WTC11 (cell line): ENCODE data around the gene NOTUM. TPM values are rescaled to one million over a fixed set of nuclear protein-coding genes. Genes with fewer than 3 reads are reported as not detected.

Experiments used
- ATF1 ChIP-seq: sonication (generic); formaldehyde crosslinking; IDR thresholded peaks from 2 replicates; pipeline ENCODE4 v1.8.1; 2023; ENCODE audit warnings: mild to moderate bottlenecking, moderate library complexity, missing genetic modification reagents
- ATF3 ChIP-seq: sonication (generic); formaldehyde crosslinking; conservative IDR thresholded peaks from 2 replicates; pipeline ENCODE4 v1.8.1; 2022; ENCODE audit warnings: mild to moderate bottlenecking, missing genetic modification reagents
- CBFB ChIP-seq: sonication (generic); formaldehyde crosslinking; IDR thresholded peaks from 2 replicates; pipeline ENCODE4 v1.8.1; 2022; ENCODE audit warnings: mild to moderate bottlenecking, low read depth, missing genetic modification reagents
- CDX4 ChIP-seq: fragments of 250-450 bp; sonication (Bioruptor Pico); IDR thresholded peaks from 2 replicates; pipeline ENCODE4 v1.9.0; 2021; ENCODE audit warnings: moderate library complexity, mild to moderate bottlenecking, inconsistent platforms, borderline replicate concordance
- E2F4 ChIP-seq: sonication (generic); formaldehyde crosslinking; IDR thresholded peaks from 2 replicates; pipeline ENCODE4 v1.8.1; 2022; ENCODE audit warnings: low read depth, mild to moderate bottlenecking, moderate library complexity, missing genetic modification reagents, borderline replicate concordance
- ELF4 ChIP-seq: sonication (generic); formaldehyde crosslinking; IDR thresholded peaks from 2 replicates; pipeline ENCODE4 v1.8.1; 2022; ENCODE audit warnings: low read depth, mild to moderate bottlenecking, moderate library complexity, missing genetic modification reagents
- ERG ChIP-seq: fragments of 250-450 bp; sonication (Bioruptor Pico); IDR thresholded peaks from 2 replicates; pipeline ENCODE4 v1.8.0; 2021; ENCODE audit warnings: mild to moderate bottlenecking
- FOXP1 ChIP-seq: sonication (generic); formaldehyde crosslinking; IDR thresholded peaks from 2 replicates; pipeline ENCODE4 v1.8.0; 2022; ENCODE audit warnings: missing genetic modification reagents, mild to moderate bottlenecking, moderate library complexity, borderline replicate concordance
- GABPB1 ChIP-seq: sonication (generic); formaldehyde crosslinking; IDR thresholded peaks from 2 replicates; pipeline ENCODE4 v1.8.1; 2023; ENCODE audit warnings: mild to moderate bottlenecking, missing genetic modification reagents
- KAT7 ChIP-seq: sonication (generic); formaldehyde crosslinking; IDR thresholded peaks from 2 replicates; pipeline ENCODE4 v1.8.1; 2023; ENCODE audit warnings: missing genetic modification reagents, mild to moderate bottlenecking, borderline replicate concordance
- MYBL2 ChIP-seq: sonication (generic); formaldehyde crosslinking; IDR thresholded peaks from 2 replicates; pipeline ENCODE4 v1.8.1; 2023; ENCODE audit warnings: mild to moderate bottlenecking, moderate library complexity, missing genetic modification reagents
- NFE2L1 ChIP-seq: sonication (generic); formaldehyde crosslinking; IDR thresholded peaks from 2 replicates; pipeline ENCODE4 v1.8.1; 2023; ENCODE audit warnings: missing genetic modification reagents
- NR3C1 ChIP-seq: sonication (generic); formaldehyde crosslinking; conservative IDR thresholded peaks from 2 replicates; pipeline ENCODE4 v1.8.1; 2023; ENCODE audit warnings: low read depth, mild to moderate bottlenecking, missing genetic modification reagents
- PRDM15 ChIP-seq: sonication (generic); formaldehyde crosslinking; IDR thresholded peaks from 2 replicates; pipeline ENCODE4 v1.8.0; 2022; ENCODE audit warnings: missing genetic modification reagents
- RORB ChIP-seq: fragments of 250-450 bp; sonication (Bioruptor Pico); IDR thresholded peaks from 2 replicates; pipeline ENCODE4 v1.9.0; 2021; ENCODE audit warnings: mild to moderate bottlenecking
- SMAD4 ChIP-seq: sonication (generic); formaldehyde crosslinking; IDR thresholded peaks from 2 replicates; pipeline ENCODE4 v1.8.0; 2022; ENCODE audit warnings: mild to moderate bottlenecking, missing genetic modification reagents
- TP53 ChIP-seq: sonication (generic); formaldehyde crosslinking; IDR thresholded peaks from 2 replicates; pipeline ENCODE4 v1.8.1; 2023; ENCODE audit warnings: mild to moderate bottlenecking, missing genetic modification reagents
- USF2 ChIP-seq: sonication (generic); formaldehyde crosslinking; IDR thresholded peaks from 2 replicates; pipeline ENCODE4 v1.8.1; 2023; ENCODE audit warnings: mild to moderate bottlenecking, missing genetic modification reagents, moderate library complexity
- ZBTB43 ChIP-seq: sonication (generic); formaldehyde crosslinking; IDR thresholded peaks from 2 replicates; pipeline ENCODE4 v1.8.1; 2023; ENCODE audit warnings: mild to moderate bottlenecking, missing genetic modification reagents
- ZMAT4 ChIP-seq: fragments of 250-450 bp; sonication (Bioruptor Pico); IDR thresholded peaks from 2 replicates; pipeline ENCODE4 v1.9.0; 2021; ENCODE audit warnings: mild to moderate bottlenecking
- ZNF138 ChIP-seq: sonication (generic); formaldehyde crosslinking; conservative IDR thresholded peaks from 2 replicates; pipeline ENCODE4 v1.8.1; 2022; ENCODE audit warnings: mild to moderate bottlenecking, moderate library complexity, missing genetic modification reagents
- ZNF263 ChIP-seq: sonication (generic); formaldehyde crosslinking; IDR thresholded peaks from 2 replicates; pipeline ENCODE4 v1.8.1; 2022; ENCODE audit warnings: low read depth, mild to moderate bottlenecking, moderate library complexity, missing genetic modification reagents
- ZNF396 ChIP-seq: fragments of 250-450 bp; sonication (Bioruptor Pico); IDR thresholded peaks from 2 replicates; pipeline ENCODE4 v1.8.0; 2021; ENCODE audit warnings: mild to moderate bottlenecking, moderate library complexity, borderline replicate concordance
- ZNF423 ChIP-seq: fragments of 250-450 bp; sonication (Bioruptor Pico); IDR thresholded peaks from 2 replicates; pipeline ENCODE4 v2.1.2; 2022; ENCODE audit warnings: mild to moderate bottlenecking, moderate library complexity
- total RNA-seq: library from RNA; stranded (reverse); gene quantifications from 3 replicates; pipeline ENCODE4 v1.2.3, GENCODE V29; 2021
- TF ChIP-seq, protein P1 (sequence below): fragments of 200-600 bp; IDR thresholded peaks from 2 replicates; pipeline ENCODE4 v1.8.0; 2022; ENCODE audit warnings: antibody characterized with exemption
- TF ChIP-seq, protein P2 (sequence below): fragments of 250-450 bp; sonication (Bioruptor Pico); IDR thresholded peaks from 2 replicates; pipeline ENCODE4 v2.1.2; 2022; ENCODE audit warnings: mild to moderate bottlenecking, moderate library complexity

The NOTUM gene
- total RNA-seq, 1 experiment from 2014 or later = 1.7 TPM

DNA sequence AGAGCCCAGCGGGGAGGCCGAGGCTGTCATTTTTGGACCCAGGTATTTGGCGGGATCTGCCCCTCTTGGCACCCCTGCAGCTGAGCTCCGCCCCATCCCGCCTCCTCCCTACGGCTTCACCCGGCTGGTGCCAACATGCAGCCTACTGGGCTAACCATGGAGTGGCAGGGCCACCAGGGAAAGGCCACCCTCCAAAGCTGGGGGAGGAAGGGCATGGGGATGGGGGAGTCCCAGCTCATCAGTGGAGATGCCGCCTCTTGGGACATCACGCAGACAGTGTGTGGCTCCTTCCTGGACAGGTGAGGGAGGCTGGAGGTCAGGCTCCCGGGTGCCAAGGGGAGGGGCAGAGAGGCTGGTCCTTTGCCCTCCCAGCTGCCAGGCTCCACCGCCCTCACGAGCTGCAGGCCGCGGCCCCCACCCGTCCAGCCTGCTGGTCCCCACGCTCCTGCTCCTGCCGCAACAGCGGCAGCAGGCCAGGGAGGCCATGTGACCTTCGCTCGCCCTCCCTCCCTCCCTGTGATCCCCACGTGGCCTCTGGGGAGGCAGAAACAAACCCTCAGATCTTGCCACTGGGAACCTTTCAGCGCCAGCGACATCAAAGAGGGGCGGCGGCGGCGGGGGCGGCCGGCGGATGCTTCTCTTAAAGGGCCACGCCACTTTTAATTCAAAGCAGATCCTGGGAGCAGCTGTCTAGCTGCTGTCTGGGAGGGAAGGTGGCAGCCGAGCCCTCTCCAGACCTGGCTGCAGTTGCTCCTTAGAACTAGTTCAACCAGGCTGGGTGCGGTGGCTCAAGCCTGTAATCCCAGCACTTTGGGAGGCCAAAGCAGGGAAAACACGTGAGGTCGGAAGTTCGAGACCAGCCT is 6.8 kb upstream of the NOTUM start (continued):
- TF ChIP-seq ERG (CRISPR knock-in tag) = no peak
- TF ChIP-seq GABPB1 (CRISPR knock-in tag) = peak; percentile 82
- TF ChIP-seq PRDM15 = no peak
- no peak for TF ChIP-seq KAT7 (CRISPR knock-in tag)
- TF ChIP-seq CBFB (CRISPR knock-in tag) = no peak
- no peak for TF ChIP-seq TP53
- TF ChIP-seq RORB = no peak
- no peak for TF ChIP-seq ZNF263 (CRISPR knock-in tag)
- TF ChIP-seq ZNF138 (CRISPR knock-in tag) = no peak
- TF ChIP-seq MYBL2 (CRISPR knock-in tag) = no peak
- no peak for TF ChIP-seq ZNF423 (CRISPR knock-in tag)
- TF ChIP-seq, protein P1, sequence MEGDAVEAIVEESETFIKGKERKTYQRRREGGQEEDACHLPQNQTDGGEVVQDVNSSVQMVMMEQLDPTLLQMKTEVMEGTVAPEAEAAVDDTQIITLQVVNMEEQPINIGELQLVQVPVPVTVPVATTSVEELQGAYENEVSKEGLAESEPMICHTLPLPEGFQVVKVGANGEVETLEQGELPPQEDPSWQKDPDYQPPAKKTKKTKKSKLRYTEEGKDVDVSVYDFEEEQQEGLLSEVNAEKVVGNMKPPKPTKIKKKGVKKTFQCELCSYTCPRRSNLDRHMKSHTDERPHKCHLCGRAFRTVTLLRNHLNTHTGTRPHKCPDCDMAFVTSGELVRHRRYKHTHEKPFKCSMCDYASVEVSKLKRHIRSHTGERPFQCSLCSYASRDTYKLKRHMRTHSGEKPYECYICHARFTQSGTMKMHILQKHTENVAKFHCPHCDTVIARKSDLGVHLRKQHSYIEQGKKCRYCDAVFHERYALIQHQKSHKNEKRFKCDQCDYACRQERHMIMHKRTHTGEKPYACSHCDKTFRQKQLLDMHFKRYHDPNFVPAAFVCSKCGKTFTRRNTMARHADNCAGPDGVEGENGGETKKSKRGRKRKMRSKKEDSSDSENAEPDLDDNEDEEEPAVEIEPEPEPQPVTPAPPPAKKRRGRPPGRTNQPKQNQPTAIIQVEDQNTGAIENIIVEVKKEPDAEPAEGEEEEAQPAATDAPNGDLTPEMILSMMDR = no peak
- no peak for TF ChIP-seq ELF4 (CRISPR knock-in tag)
- TF ChIP-seq NR3C1 (CRISPR knock-in tag) = no peak
- TF ChIP-seq ATF3 (CRISPR knock-in tag) = no peak
- TF ChIP-seq, protein P2, sequence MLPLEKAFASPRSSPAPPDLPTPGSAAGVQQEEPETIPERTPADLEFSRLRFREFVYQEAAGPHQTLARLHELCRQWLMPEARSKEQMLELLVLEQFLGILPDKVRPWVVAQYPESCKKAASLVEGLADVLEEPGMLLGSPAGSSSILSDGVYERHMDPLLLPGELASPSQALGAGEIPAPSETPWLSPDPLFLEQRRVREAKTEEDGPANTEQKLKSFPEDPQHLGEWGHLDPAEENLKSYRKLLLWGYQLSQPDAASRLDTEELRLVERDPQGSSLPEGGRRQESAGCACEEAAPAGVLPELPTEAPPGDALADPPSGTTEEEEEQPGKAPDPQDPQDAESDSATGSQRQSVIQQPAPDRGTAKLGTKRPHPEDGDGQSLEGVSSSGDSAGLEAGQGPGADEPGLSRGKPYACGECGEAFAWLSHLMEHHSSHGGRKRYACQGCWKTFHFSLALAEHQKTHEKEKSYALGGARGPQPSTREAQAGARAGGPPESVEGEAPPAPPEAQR (CRISPR knock-in tag) = no peak
- peak; percentile 9; the same call in 1 of the 2 replicates for TF ChIP-seq FOXP1 (CRISPR knock-in tag)
- no peak for TF ChIP-seq SMAD4 (CRISPR knock-in tag)
- no peak for TF ChIP-seq NFE2L1 (CRISPR knock-in tag)
- peak; percentile 93 for TF ChIP-seq USF2
- no peak for TF ChIP-seq ZNF396 (CRISPR knock-in tag)
- TF ChIP-seq ATF1 (CRISPR knock-in tag) = no peak
- TF ChIP-seq E2F4 (CRISPR knock-in tag) = no peak
- TF ChIP-seq CDX4 = no peak
- no peak for TF ChIP-seq ZBTB43
- TF ChIP-seq ZMAT4 (CRISPR knock-in tag) = no peak
